Raji (cell line): ENCODE measurements around the gene HHATL.

ENCODE experiments used
- POLR2A ChIP-seq: IDR thresholded peaks from 2 replicates; pipeline ENCODE4 v1.6.1; 2011; ENCODE audit warnings: low read depth, low read length, control low read depth; ENCODE audit not compliant: insufficient read depth

The HHATL gene

DNA sequence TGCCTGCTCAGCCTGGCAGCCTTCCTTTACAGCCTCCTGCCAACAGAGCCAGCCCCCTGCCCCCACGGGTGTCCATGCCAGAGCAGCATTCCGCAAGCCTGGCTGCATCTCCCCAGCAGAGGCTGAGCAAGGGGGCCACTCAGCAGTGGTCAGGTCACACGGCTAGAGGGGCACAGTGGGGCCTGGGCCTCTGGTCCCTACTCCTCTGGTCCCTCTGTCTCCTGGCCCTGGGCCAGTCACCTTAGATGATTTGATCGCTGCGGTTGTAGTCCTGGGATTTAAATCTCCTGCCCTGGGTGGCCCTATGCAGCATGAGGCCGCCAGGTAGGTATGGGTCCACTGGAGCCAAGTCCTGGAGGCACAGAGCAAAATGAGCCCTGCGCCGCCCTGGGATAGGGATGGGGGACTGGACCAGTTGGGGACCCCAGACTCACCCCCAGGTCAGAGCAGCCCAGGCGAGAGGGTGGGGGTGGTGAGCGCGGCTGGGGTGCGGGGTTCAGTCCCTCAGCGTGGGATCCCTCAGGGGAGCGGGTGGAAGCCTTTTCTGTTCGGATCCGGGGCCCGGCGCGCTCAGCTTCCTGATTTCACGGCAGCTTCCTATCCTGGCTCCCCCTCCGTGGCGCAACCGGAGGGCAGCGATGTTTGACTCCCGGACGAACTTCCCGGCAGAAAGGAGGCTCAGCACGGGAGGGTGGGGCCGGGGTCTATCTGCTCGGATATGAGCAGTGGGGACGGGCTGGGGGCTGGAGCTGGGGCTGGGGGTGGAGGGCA lies 48.9 kb downstream of the HHATL start, which contains the start of gene ZBTB47:
ZBTB47 (plus strand) TSS at position 138 of the 771 bp plus-strand sequence. CDS start 4,659 bp downstream, outside the sequence.
- TF ChIP-seq POLR2A, result no peak

DNA sequence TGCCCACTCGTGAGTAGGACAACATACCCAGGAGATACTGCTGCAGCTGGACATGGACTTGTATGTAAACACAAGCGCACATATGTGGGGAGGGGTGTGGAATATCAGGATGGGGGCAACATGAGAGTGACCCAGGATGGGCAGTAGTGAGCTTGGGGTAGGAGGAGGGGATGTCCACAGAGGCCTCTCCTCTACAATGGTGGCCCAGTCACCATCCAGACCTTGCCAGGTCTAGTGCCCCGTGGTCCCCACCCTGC lies 49.4 kb downstream of the HHATL start:
- TF ChIP-seq POLR2A, result no peak

DNA sequence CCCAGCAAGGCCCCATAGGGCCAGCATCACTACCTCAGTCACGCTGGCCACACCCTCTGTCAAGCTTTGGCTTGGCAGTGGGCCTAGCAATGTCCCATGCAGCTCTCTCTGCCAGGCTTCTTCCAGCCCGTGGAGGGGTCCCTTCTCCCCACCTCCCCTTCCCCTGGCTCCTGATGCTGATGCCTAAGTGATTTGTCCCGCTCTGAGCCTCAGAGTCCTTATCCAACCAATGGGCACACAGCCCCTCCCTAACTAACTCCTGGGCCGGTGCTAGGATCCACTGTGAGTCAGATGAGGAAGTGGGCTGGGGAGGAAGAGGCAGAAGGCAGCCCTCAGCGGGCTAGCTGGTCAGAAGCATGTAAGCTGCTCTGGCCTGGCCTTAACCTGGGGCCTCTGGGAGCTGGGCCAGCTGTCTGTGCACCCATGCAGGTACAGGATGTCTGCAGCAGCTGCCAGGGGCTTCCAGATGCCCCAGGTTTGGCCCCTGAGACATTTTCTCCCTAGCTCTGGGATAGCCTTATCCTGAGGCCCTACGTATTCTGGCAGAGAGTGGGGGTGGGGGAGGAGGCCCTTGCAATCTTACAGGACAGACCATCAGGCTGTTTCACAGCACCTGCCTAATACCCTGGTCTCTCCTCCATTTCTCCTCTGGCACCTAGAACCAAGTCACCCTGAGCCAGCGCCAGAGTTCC lies 49.8 kb downstream of the HHATL start:
- TF ChIP-seq POLR2A, result no peak

DNA sequence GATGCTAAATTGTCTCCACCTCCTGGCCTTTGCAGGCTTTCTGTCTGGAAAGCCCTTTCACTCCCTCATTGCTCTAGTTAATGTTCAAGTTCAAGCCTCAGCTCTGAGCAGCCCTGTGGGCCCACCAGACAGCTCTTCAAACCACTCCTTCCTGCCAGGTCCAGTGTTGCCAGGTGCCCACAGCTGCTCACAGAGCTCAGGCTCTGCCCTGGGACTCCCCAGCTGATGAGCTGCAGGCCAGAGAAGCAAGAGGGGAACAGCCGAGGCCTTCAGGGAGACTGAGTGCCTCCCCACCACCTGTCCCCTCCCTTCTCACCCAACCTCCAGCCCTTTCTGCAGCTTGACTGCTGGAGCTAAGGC lies 50.4 kb downstream of the HHATL start:
- no peak for TF ChIP-seq POLR2A

- no peak for TF ChIP-seq POLR2A
Observed at GRCh38 chr3:42651248-42652091, 51.1 kb downstream of the HHATL start.

DNA sequence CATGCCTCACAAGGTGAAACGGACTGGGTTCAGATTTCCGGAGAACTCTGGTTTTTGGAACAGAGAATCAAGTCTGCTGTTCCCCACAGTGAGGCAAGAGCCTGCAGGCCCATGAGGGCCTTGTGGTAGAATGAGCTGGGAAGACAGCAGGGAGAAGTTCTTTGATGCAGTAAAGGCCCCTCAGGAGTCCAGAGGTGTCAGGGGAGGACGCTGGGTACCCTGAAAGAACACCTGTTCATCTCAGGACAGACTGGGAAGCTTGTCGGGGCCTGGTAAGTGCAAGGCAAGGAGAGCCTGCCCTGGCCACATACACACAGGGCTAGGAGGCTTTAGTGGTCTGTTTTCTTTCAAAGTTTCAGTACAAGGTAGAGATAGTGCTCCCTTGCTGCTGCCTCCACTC lies 52.8 kb downstream of the HHATL start:
- TF ChIP-seq POLR2A, result no peak

- TF ChIP-seq POLR2A, result no peak
Observed at GRCh38 chr3:42649006-42649405, 53.6 kb downstream of the HHATL start.

GRCh38 chr3:42647821-42648459 lies 54.7 kb downstream of the HHATL start:
- no peak for TF ChIP-seq POLR2A
